ENCODE measurements around the gene MEPCE.

DNA sequence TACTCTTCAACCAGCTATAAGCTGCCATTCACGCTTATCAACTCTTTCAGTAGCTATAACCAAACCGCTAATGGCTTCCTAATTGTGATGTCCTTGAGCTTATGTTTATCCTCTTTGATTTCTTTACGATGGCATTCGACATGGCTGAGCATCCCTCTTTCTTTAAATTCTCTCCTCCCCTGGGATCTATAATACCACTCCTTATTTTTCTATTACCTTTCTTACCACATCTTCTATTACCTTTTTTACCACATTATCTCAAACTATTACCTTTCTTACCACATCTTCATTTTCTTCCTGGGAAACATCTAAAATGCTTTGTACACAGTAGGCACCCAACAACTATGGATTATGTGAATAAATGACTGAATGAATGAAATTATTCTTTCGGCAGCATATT is 14.2 kb upstream of the MEPCE start:
- no peak for TF ChIP-seq CTCF (conservative IDR thresholded peaks at IDR 0.05; ENCODE audit: low read length)
- no peak for TF ChIP-seq EZH2phosphoT487 (IDR thresholded peaks at IDR 0.05; ENCODE audit: borderline replicate concordance, low read depth, low read length)

Measured in OCI-LY7 (cell line).